WERI-Rb-1 (cell line): ENCODE results near the gene CCDC12.

Experiments
- DNase-seq: peaks from one replicate; pipeline ENCODE4 v3.0.0-alpha.2; 2020
- H3K27ac ChIP-seq: fragments of 250-450 bp; sonication (Bioruptor Pico); 2 replicates; pipeline ENCODE4 v1.5.1; 2020; ENCODE audit warnings: mild to moderate bottlenecking, moderate library complexity
- H3K27me3 ChIP-seq: fragments of 250-450 bp; sonication (Bioruptor Pico); 2 replicates; pipeline ENCODE4 v1.5.1; 2021; ENCODE audit warnings: mild to moderate bottlenecking, low read depth, moderate library complexity; ENCODE audit not compliant: insufficient read depth, severe bottlenecking
- H3K36me3 ChIP-seq: fragments of 250-450 bp; sonication (Bioruptor Pico); 2 replicates; pipeline ENCODE4 v1.5.1; 2020; ENCODE audit warnings: mild to moderate bottlenecking, moderate library complexity
- H3K4me3 ChIP-seq: 2 replicates; pipeline ENCODE4 v1.5.1; 2011; ENCODE audit warnings: low read depth, mild to moderate bottlenecking, control low read depth, low read length
- H3K9me3 ChIP-seq: fragments of 250-450 bp; sonication (Bioruptor Pico); 2 replicates; pipeline ENCODE4 v1.5.1; 2021; ENCODE audit warnings: mild to moderate bottlenecking, moderate library complexity; ENCODE audit not compliant: severe bottlenecking
- CTCF ChIP-seq: IDR thresholded peaks from 2 replicates; pipeline ENCODE4 v1.5.1; 2011; ENCODE audit warnings: low read depth, mild to moderate bottlenecking, control low read depth, inconsistent platforms, low read length

CCDC12 gene

GRCh38 chr3:46902188-46902631, 74.3 kb downstream of the CCDC12 start:
- no peak for TF ChIP-seq CTCF
- no peaks in the 10 kb centered on the region for H3K27me3 ChIP-seq
- no peak overlapping the region for H3K27ac ChIP-seq
- H3K36me3 ChIP-seq, result no peaks in the 10 kb centered on the region
- no peak for DNase-seq
- no peak overlapping the region for H3K4me3 ChIP-seq
- no peaks in the 10 kb centered on the region for H3K9me3 ChIP-seq

- TF ChIP-seq CTCF, result no peak
- Histone ChIP-seq H3K36me3 (no peaks in the 10 kb centered on the region), H3K9me3 (no peaks in the 10 kb centered on the region), H3K27me3 (no peaks in the 10 kb centered on the region), H3K4me3 (no peak overlapping the region), H3K27ac (no peak overlapping the region)
- DNase-seq, result no peak
These were observed 74.9 kb downstream of the CCDC12 start for GRCh38 chr3:46901591-46902187.

- Histone ChIP-seq H3K27me3 (no peaks in the 10 kb centered on the region), H3K9me3 (no peaks in the 10 kb centered on the region), H3K36me3 (no peaks in the 10 kb centered on the region), H3K27ac (no peak overlapping the region), H3K4me3 (no peak overlapping the region)
- DNase-seq, result no peak
- no peak for TF ChIP-seq CTCF
These were observed 75.5 kb downstream of the CCDC12 start for GRCh38 chr3:46901061-46901460.

- no peaks in the 10 kb centered on the region for H3K27me3 ChIP-seq
- no peaks in the 10 kb centered on the region for H3K9me3 ChIP-seq
- no peak for DNase-seq
- no peak overlapping the region for H3K4me3 ChIP-seq
- no peak for TF ChIP-seq CTCF
- H3K36me3 ChIP-seq, result no peaks in the 10 kb centered on the region
- H3K27ac ChIP-seq, result no peak overlapping the region
These were observed 76.2 kb downstream of the CCDC12 start for GRCh38 chr3:46900356-46900755.

GRCh38 chr3:46900007-46900292, 76.6 kb downstream of the CCDC12 start:
- H3K36me3 ChIP-seq, result no peaks in the 10 kb centered on the region
- TF ChIP-seq CTCF, result no peak
- H3K9me3 ChIP-seq, result no peaks in the 10 kb centered on the region
- H3K27ac ChIP-seq, result no peak overlapping the region
- no peak for DNase-seq
- no peaks in the 10 kb centered on the region for H3K27me3 ChIP-seq
- no peak overlapping the region for H3K4me3 ChIP-seq

- TF ChIP-seq CTCF, result no peak
- no peaks in the 10 kb centered on the region for H3K36me3 ChIP-seq
- no peak for DNase-seq
- no peaks in the 10 kb centered on the region for H3K9me3 ChIP-seq
- no peak overlapping the region for H3K4me3 ChIP-seq
- no peak overlapping the region for H3K27ac ChIP-seq
- no peaks in the 10 kb centered on the region for H3K27me3 ChIP-seq
These were observed 77.2 kb downstream of the CCDC12 start for GRCh38 chr3:46899151-46900006.
